CD4-positive, alpha-beta T cell treated with Interleukin-4 for 4 hours (primary cell): ENCODE results near the gene GAGE13.
"Not testable (repeated sequence)": the region's sequence is repeated elsewhere in the genome, so short reads cannot be mapped to it uniquely, and the experiment has no call there.

ENCODE experiments used
- DNase-seq: peaks from one replicate; pipeline ENCODE4 v3.0.0-alpha.2; 2020

Gene GAGE13

GRCh38 chrX:49331282-49331681, at the start of gene GAGE13:
TSS of gene GAGE13 (plus strand) at chrX:49331582. CDS start at chrX:49332738, 1,156 bp downstream.
- not testable (repeated sequence) for DNase-seq

- no peak for DNase-seq
These were observed 48.8 kb upstream of the GAGE13 start for GRCh38 chrX:49282647-49283011.

DNA sequence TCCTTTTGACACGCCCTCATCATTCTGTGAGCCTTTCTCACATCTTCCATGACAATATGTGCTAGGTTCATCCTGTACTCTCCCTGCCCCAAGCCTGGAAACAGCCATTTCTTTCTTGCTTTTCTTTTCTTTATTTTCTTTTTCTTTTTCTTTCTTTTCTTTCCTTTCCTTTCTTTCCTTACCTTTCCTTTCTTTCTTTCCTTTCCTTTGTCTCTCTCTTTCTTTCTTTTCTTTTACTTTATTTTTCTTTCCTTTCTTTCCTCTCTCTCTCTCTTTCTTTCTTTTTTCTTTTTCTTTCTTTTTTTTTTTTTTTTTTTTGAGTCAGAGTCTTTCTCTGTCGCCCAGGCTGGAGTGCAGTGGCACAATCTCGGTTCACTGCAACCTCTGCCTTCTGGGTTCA, 47.2 kb upstream of the GAGE13 start:
- DNase-seq = no peak

GRCh38 chrX:49286136-49286535, 45.2 kb upstream of the GAGE13 start:
- DNase-seq = no peak

DNA sequence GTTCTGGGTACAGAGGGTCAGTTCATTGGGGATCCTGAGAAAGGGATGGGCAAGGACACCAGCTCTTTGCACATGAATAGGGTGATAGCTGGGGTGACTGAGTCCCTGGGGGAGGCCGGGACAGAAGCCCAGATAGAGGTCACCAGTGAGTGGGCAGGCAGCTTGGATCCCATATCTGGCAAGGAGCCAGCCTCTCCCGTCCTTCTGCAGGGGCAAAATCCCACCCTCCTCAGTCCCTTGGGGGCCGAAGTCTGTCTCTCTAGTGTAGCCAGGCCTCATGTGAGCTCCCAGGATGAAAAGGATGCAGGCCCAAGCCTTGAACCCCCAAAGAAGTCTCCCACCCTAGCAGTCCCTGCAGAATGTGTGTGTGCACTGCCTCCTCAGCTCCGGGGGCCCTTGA, 44.8 kb upstream of the GAGE13 start:
- DNase-seq = no peak

DNA sequence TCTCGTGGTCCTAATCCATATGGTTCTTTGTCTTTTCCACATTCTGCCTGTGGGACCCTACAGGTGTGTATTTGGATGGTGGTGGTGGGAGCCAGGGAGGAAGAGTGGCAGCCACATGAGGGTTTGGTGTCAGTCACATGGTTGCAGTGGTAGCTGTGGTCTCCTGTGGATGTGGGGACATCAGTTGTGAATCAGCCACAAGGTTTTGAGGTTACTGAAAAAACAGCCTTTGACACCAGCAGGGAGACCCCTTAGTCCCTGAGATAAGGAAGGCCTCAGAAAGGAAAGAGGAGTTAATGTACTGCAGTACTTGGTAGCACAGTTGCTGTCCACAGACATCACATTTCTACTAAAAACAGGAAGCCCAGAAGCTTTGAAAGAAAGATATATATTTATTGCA, 43.7 kb upstream of the GAGE13 start:
- no peak for DNase-seq

DNA sequence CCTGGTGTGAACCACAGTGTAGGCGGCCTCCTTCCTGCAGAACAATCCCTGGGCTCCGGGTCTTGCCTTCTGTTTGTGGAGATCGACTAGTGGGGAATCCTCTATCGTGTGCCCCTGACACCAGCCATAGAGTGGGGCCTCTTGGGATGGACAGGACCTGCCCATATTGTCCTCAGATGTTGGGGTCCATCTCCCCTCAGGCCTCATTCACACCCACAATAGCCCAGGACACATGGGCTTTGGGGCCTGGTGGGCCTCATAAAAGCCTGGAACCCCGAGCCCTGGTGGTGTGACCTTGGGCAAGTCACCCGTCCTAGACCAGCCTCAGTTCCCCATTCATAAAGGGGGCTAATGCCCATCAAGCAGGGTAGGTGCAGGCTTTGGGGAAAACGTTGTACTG, 41.2 kb upstream of the GAGE13 start:
- DNase-seq = no peak

- DNase-seq = peak; percentile 59
These were observed 39.6 kb upstream of the GAGE13 start for GRCh38 chrX:49291615-49292337.

DNA sequence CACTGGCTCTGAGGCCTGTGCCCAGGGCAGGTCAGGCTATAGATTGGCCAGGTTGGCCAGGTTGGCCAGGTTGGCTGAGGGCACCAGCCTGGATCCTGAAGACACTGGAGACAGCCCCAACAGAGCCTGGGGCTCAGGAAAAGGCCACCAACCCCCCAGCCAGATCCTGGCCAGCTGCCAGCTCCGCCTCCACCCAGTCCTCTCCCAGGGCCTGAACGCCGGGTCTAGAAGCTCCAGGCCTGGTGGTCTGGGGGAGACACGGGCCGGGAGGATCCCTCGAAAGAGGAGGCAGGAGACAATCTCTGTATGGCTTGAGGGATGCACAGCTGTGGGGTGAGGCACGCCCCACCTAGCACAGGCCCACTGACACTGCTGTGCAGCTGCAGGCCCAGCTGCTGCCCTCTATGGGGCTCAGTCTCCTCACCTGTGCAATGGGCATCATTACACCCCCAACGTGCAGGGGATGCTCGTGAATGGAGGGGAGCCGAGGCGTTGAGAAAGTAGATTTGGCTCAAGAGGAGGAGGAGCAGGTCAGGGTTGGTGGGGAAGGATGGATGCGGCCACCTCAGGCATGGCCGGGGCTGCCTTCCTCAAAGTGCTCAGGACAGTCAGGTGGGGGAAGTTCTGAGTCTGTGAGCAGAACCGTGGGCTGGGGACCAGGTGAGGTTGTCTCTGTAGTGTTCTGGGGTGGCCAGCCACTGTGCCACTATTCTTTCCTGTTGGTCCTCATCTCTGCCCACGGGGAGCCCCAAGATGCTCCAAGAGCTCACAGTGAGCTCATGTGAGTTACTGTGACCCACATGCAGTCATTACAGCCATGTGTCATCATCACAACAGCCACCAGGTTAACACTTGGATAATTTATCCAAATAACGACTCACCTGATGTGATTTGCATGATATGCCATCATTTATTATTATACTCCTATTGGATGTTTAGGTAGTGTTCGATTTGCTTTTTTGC, 38.7 kb upstream of the GAGE13 start:
- no peak for DNase-seq

DNA sequence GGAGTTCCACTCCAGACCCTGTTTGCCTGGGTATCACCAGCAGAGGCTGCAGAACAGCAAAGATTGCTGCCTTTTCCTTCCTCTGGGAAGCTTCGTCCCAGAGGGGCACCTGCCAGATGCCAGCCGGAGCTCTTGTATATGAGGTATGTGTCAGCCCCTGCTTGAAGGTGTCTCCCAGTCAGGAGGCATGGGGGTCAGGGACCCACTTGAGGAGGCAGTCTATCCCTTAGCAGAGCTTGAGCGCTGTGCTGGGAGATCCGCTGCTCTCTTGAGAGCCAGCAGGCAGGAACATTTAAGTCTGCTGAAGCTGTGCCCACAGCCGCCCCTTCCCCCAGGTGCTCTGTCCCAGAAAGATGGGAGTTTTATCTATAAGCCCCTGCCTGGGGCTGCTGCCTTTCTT, 32.1 kb upstream of the GAGE13 start:
- not testable (repeated sequence) for DNase-seq

- DNase-seq = no peak
These were observed 30.7 kb upstream of the GAGE13 start for GRCh38 chrX:49300703-49301102.

DNA sequence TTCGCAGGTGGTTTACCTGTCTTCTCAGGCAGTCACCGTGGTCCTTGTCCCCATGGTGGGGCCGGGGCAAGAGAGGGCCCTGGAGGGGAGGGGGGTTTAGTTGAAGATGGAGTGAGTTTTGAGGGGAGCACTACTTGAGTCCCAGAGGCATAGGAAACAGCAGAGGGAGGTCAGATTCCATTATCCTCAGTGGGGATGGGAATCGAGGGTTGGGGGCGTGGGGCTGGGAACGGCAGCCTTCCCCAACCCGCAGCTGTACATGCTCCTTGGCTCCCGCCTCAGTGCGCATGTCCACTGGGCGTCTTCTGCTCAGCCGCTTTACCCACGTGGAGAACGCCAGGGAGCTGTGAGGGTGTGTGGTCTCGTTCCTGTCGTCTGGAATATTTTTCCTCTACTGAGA, 28.0 kb upstream of the GAGE13 start, which contains the start of gene GAGE10:
GAGE10 (plus strand) TSS at position 301 of the 400 bp plus-strand sequence. CDS start 1,214 bp downstream, outside the sequence.
- no peak for DNase-seq

- not testable (repeated sequence) for DNase-seq
These were observed 23.6 kb upstream of the GAGE13 start for GRCh38 chrX:49307775-49308174.

DNA sequence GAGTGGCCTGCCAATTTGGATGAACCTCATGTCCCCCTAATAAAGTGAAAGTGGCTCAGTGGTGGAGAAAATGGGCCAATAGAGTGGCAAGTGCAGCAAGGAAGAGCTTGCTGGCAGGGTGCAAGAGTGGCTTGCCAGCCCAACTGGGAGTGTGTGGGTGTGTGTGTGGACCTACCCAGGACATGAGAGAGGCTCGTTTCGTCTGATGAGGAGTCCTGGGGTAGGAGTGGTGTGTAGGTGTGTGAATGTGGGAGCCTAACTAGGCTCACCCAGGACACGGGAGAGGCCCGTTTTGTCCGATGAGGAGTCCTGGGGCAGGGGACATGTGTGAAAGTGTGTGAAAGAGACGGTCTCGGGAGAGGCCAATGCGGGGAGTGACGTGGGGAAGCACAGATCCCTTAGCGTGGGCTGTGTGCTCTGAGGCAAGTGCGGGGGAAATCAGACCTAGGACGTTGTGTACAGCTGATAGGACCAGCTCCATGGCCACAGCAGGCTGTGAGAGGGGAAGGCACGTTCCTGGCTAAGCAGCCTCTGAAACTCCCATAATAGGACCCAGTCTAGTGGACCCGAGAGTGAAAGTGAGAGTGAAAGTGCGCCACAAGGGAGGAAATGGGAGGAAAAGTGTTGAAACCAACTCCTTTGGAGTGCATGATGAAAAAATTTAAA, 22.6 kb upstream of the GAGE13 start:
- peak; percentile 18 for DNase-seq

- DNase-seq = peak; percentile 32
These were observed 21.9 kb upstream of the GAGE13 start for GRCh38 chrX:49309401-49309981.

DNA sequence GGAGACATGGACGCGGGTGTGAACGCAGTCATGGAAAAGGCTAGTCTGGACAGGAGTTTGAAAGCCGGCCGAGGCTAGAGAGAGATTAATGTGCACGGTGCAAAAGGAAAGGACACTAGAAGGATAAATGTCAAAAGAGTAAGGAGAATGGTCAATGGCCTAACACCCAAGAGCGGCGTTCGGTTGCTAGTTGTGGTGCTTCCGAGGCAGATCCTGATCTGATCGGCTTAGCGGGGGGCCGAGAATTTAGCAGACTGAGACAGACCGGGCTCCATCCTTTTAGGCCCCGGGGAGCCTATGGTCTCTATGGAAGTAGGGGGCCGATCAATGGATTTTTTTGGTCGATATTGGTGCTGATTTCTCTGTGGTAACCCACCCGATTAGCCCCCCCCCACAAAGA, 21.0 kb upstream of the GAGE13 start:
- DNase-seq = no peak

DNA sequence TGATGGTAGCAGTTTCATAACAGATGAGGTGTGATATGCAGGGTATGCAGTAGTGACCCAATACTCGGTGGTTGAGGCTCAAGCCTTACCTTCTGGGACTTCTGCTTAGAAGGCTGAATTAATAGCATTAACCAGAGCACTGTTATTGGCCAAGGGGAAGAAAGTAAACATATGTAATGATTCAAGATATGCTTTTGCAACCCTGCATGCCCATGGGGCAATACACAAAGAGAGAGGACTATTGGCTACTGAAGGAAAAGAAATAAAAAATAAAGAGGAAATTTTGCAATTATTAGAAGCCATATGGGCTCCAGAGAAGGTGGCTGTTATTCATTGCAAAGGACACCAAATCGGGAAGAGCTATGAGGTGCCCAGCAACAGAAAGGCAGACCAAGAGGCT, 19.2 kb upstream of the GAGE13 start:
- DNase-seq = no peak

DNA sequence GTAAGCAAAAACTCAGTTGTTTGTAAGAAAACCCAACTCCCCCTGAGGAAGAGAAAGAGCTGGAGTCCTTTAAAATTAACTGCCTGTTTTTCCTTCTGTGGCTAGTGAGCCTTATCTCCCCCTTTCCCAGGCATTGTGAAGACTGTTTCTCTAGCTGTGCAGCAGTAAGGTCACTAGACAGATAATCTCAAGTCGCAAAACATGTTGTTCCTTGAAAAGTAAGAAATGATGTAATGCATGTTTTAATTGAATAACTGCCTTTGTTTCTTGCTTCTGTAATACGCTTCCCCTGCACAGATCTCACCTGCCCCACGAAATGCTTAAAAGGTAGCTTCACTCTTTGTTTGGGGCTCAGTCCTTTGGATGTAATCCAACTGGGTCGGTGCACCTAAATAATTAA, 15.3 kb upstream of the GAGE13 start:
- DNase-seq = no peak

GRCh38 chrX:49321737-49322136, 9.6 kb upstream of the GAGE13 start, which contains the start of gene GAGE12J:
TSS of gene GAGE12J (plus strand) at chrX:49322037. CDS start at chrX:49323194, 1,157 bp downstream.
- DNase-seq = not testable (repeated sequence)

DNA sequence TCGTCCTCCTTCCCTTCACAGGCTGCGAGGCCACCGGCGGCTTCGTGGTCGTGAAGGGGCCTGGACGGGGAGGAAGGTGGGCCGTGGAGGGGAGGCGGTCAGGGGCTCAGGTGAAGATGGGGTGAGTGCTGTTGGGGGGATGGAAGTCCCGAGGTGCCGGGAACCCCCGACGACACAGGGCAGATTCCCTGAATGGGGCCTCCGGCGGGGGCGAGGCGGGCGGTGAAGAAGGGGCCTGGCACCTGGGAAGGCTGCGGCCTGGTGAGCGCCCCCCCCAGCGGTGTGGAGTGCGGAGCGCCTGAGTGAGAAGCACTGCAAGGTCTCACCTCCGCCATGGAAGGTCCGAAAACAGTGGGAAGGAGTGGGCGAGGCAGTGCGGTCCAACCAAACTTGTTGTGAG, 9.1 kb upstream of the GAGE13 start:
- not testable (repeated sequence) for DNase-seq

DNA sequence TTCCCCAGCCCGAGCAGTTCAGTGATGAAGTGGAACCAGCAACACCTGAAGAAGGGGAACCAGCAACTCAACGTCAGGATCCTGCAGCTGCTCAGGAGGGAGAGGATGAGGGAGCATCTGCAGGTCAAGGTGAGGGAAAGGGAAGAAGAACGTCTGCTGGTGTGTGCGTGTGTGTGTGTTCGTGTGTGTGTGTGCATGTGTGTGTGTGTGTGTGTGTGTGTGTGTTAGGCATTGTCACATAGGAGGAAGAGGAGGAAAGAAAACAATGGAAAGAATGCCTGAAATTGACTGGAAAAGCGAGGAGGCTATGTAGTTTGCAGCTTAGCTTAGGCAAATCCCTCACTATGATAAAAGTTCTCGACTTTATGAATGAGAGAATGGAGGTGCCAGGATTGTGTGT, 7.6 kb upstream of the GAGE13 start:
- not testable (repeated sequence) for DNase-seq

DNA sequence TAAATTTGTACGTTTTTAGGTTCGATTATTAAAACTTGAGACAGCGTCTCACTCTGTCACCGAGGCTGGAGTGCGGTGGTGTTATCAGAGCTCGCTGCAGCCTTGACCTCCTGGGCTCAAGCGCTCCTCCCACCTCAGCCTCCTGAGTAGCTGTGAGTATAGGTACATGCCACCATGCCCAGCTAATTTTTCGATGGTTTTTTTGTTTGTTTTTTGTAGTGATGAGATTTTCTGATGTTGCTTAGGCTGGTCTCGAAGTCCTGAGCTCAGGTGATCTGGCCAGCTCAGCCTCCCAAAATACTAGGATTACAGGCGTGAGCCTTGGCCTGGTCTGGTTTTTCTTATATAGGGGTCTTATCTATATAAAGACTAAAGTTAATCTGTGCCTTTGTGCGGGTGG, 961 bp upstream of the GAGE13 start:
- not testable (repeated sequence) for DNase-seq

GRCh38 chrX:49331841-49332240, 459 bp downstream of the GAGE13 start:
- not testable (repeated sequence) for DNase-seq
